KMS-11 (cell line): ENCODE results near the gene CORO2A.

Experiments
- H2AFZ ChIP-seq: fragments of 200-600 bp; sonication (generic); 2 replicates; pipeline ENCODE4 v1.6.1; 2016; ENCODE audit warnings: antibody characterized with exemption, mixed run types, low read depth
- H3K27ac ChIP-seq: fragments of 200-600 bp; sonication (generic); 2 replicates; pipeline ENCODE4 v1.6.1; 2016; ENCODE audit warnings: mild to moderate bottlenecking, mixed run types
- H3K27me3 ChIP-seq: fragments of 200-600 bp; sonication (generic); 2 replicates; pipeline ENCODE4 v1.6.1; 2017; ENCODE audit warnings: mild to moderate bottlenecking, low read depth, mixed run types, moderate library complexity; ENCODE audit not compliant: insufficient read depth
- H3K36me3 ChIP-seq: fragments of 200-600 bp; sonication (generic); 2 replicates; pipeline ENCODE4 v1.6.1; 2017; ENCODE audit warnings: mild to moderate bottlenecking, mixed run types; ENCODE audit not compliant: insufficient read depth
- H3K4me1 ChIP-seq: fragments of 200-600 bp; sonication (generic); 2 replicates; pipeline ENCODE4 v1.6.1; 2016; ENCODE audit warnings: mild to moderate bottlenecking, low read depth, mixed run types; ENCODE audit not compliant: poor library complexity, severe bottlenecking
- H3K4me2 ChIP-seq: fragments of 200-600 bp; sonication (generic); 2 replicates; pipeline ENCODE4 v1.7.0; 2016; ENCODE audit warnings: mild to moderate bottlenecking, mixed run types
- H3K4me3 ChIP-seq: fragments of 200-600 bp; sonication (generic); IDR thresholded peaks from 2 replicates; pipeline ENCODE4 v1.6.1; 2017; ENCODE audit warnings: low read depth, low read length, mixed read lengths; ENCODE audit not compliant: insufficient read depth
- H3K79me2 ChIP-seq: fragments of 200-600 bp; sonication (generic); 2 replicates; pipeline ENCODE4 v1.6.1; 2016; ENCODE audit warnings: low read depth, mixed run types; ENCODE audit not compliant: insufficient read depth
- H3K9ac ChIP-seq: fragments of 200-600 bp; sonication (generic); 2 replicates; pipeline ENCODE4 v1.6.1; 2016; ENCODE audit warnings: mild to moderate bottlenecking, mixed run types
- H4K20me1 ChIP-seq: fragments of 200-600 bp; sonication (generic); 2 replicates; pipeline ENCODE4 v1.6.1; 2016; ENCODE audit warnings: mild to moderate bottlenecking, mixed run types; ENCODE audit not compliant: insufficient read depth
- CTCF ChIP-seq: fragments of 200-600 bp; sonication (generic); conservative IDR thresholded peaks from 2 replicates; pipeline ENCODE4 v1.6.1; 2017; ENCODE audit warnings: low read depth, mild to moderate bottlenecking, antibody characterized with exemption, low read length, moderate library complexity, mixed read lengths

Gene CORO2A

GRCh38 chr9:98135938-98136337, 56.5 kb downstream of the CORO2A start:
- Histone ChIP-seq H3K27me3 (no peaks in the 10 kb centered on the region), H2AFZ (no peak overlapping the region), H3K4me1 (peaks cover 48% of the 10 kb centered on the region), H4K20me1 (no peaks in the 10 kb centered on the region), H3K4me2 (no peak overlapping the region), H3K9ac (no peak overlapping the region), H3K79me2 (no peaks in the 10 kb centered on the region), H3K27ac (no peak overlapping the region), H3K36me3 (no peaks in the 10 kb centered on the region), H3K4me3 (no peak overlapping the region)
- no peak for TF ChIP-seq CTCF

DNA sequence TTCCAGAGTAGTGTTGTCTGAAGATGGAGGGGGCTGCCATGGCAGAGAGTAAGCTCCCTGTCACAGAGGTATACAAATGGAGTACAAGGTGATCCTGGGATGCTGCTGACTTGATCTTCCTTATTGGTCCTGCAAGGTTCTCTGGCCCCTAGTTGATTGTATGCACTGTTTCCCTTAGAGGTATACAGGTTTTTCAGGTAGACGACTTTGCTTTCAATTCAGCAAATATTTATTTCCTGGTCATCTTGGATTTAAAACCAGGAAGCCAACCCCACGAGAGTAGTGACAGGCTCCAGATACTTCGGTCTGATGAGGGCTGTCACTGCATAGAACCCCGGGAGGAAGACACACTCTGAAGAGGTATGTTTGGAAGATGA, 56.9 kb downstream of the CORO2A start:
- no peaks in the 10 kb centered on the region for H4K20me1 ChIP-seq
- no peak overlapping the region for H3K4me3 ChIP-seq
- no peak overlapping the region for H3K9ac ChIP-seq
- H3K4me1 ChIP-seq, result peaks cover 48% of the 10 kb centered on the region
- H3K27ac ChIP-seq, result no peak overlapping the region
- H3K27me3 ChIP-seq, result no peaks in the 10 kb centered on the region
- no peaks in the 10 kb centered on the region for H3K79me2 ChIP-seq
- H3K36me3 ChIP-seq, result no peaks in the 10 kb centered on the region
- TF ChIP-seq CTCF, result no peak
- H3K4me2 ChIP-seq, result no peak overlapping the region
- no peak overlapping the region for H2AFZ ChIP-seq

GRCh38 chr9:98134702-98135557, 57.5 kb downstream of the CORO2A start:
- no peak for TF ChIP-seq CTCF
- Histone ChIP-seq H3K36me3 (no peaks in the 10 kb centered on the region), H3K79me2 (no peaks in the 10 kb centered on the region), H2AFZ (no peak overlapping the region), H3K9ac (no peak overlapping the region), H3K4me3 (no peak overlapping the region), H3K27me3 (no peaks in the 10 kb centered on the region), H3K4me2 (peak overlapping the region; percentile 88; the same call in 1 of the 2 replicates), H3K4me1 (peaks cover 50% of the 10 kb centered on the region), H3K27ac (no peak overlapping the region), H4K20me1 (no peaks in the 10 kb centered on the region)

DNA sequence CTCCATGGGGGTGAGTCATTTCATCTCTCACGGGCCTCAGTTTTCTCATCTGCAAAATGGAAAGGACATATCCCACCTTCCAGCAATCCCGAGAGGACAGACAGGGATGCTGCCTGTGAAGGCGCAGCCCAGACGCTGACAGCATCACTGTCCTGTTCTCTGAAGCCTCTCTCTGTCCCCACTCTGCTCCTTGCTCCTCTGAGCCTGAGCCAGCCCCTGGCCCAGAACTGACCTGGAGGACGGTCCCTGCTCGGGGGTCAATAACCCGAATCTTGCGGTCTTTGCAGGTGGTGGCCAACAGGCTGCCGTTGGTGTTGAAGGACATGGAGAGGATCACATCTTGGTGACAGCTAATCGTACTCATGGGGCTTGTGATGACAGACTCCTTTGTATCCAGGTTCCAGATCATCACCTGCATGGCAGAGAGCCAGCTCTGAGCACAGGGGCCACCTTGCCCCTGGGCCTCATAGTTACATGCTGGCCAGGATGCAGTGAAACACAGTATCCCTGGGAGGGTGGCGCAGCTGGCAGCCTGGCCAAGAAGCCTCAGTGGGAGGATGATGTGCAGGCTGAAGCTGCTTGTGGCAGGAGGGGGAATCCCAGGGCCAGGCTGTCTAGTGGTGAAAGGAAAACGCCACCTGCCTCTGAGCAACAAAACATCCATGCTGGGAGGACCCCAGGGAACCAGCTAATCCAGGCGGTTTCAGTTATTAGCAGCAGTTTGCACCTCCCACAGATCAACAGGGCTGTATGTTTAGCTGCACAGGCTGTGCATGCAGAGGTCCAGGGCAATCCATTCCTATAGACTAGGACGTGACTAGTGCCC, 59.4 kb downstream of the CORO2A start:
- Histone ChIP-seq H3K4me2 (peak overlapping the region; percentile 88), H3K27me3 (no peaks in the 10 kb centered on the region), H2AFZ (peak overlapping the region; percentile 28; the same call in 1 of the 2 replicates), H3K27ac (peak overlapping the region; percentile 61), H3K36me3 (no peaks in the 10 kb centered on the region), H3K9ac (peak overlapping the region; percentile 21; the same call in 1 of the 2 replicates), H4K20me1 (no peaks in the 10 kb centered on the region), H3K4me1 (peaks cover 58% of the 10 kb centered on the region), H3K4me3 (no peak overlapping the region), H3K79me2 (no peaks in the 10 kb centered on the region)
- TF ChIP-seq CTCF, result peak; percentile 45
